Common myeloid progenitor, CD34-positive (primary cell): ENCODE data around the gene FAIM.

Source experiments
- CTCF ChIA-PET: fragments of 350-600 bp; sonication (Branson Sonifier 250); formaldehyde crosslinking; loops from one replicate; lab custom pipeline; 2021; ENCODE audit warnings: antibody characterized with exemption; lab: Charles Lee
- POLR2A ChIA-PET: fragments of 350-600 bp; sonication (Branson Sonifier 250); formaldehyde crosslinking; loops from one replicate; lab custom pipeline; 2021; ENCODE audit warnings: antibody characterized with exemption; lab: Charles Lee
- DNase-seq, 3 donors: peaks; one replicate each; pipeline versions ENCODE4 v3.0.0 to v3.0.0-alpha.2; 2013
- H3K27ac ChIP-seq, 2 experiments: 1 replicate in 1 of 2; 2 replicates in 1 of 2; pipeline ENCODE4 v1.7.0; 2013; ENCODE audit warnings: inconsistent platforms in 2 of 2, low read length in 2 of 2, mild to moderate bottlenecking in 2 of 2, low read depth in 1 of 2, moderate library complexity in 1 of 2; ENCODE audit not compliant: severe bottlenecking in 2 of 2, insufficient read depth in 1 of 2, poor library complexity in 1 of 2
- H3K27me3 ChIP-seq, 5 experiments: replicated peaks in 2 of 5; 1 replicate in 3 of 5; 2 replicates in 2 of 5; pipeline versions ENCODE4 v1.6.1 to v1.7.0; 2013; ENCODE audit warnings: low read length in 4 of 5, mild to moderate bottlenecking in 2 of 5, moderate library complexity in 2 of 5, inconsistent platforms in 1 of 5; ENCODE audit not compliant: insufficient read depth in 5 of 5, control insufficient read depth in 4 of 5
- H3K36me3 ChIP-seq, 4 experiments: 1 replicate in 2 of 4; 2 replicates in 2 of 4; pipeline versions ENCODE4 v1.6.1 to v1.7.0; 2013; ENCODE audit warnings: low read length in 3 of 4, control low read depth in 1 of 4, mild to moderate bottlenecking in 1 of 4; ENCODE audit not compliant: control insufficient read depth in 4 of 4, insufficient read depth in 4 of 4
- H3K4me1 ChIP-seq, 4 experiments: 1 replicate in 3 of 4; 2 replicates in 1 of 4; pipeline versions ENCODE4 v1.6.1 to v1.7.1; 2013; ENCODE audit warnings: low read length in 3 of 4, mild to moderate bottlenecking in 3 of 4, control low read depth in 1 of 4, inconsistent platforms in 1 of 4, moderate library complexity in 1 of 4; ENCODE audit not compliant: control insufficient read depth in 4 of 4, insufficient read depth in 4 of 4; ENCODE audit errors: control extremely low read depth in 1 of 4
- H3K4me3 ChIP-seq, 7 experiments: 1 replicate in 4 of 7; 2 replicates in 3 of 7; pipeline versions ENCODE4 v1.5.1 to v1.7.0; 2013; ENCODE audit warnings: mild to moderate bottlenecking in 7 of 7, low read length in 6 of 7, moderate library complexity in 6 of 7, inconsistent platforms in 2 of 7, low read depth in 2 of 7, control low read depth in 1 of 7; ENCODE audit not compliant: insufficient read depth in 4 of 7, control insufficient read depth in 1 of 7; ENCODE audit errors: extremely low read depth in 1 of 7
- H3K9me3 ChIP-seq, 5 experiments: 1 replicate in 4 of 5; 2 replicates in 1 of 5; pipeline versions ENCODE4 v1.6.1 to v1.7.1; 2013; ENCODE audit warnings: low read length in 4 of 5, mild to moderate bottlenecking in 2 of 5, inconsistent platforms in 1 of 5, low read depth in 1 of 5, moderate library complexity in 1 of 5; ENCODE audit not compliant: control insufficient read depth in 4 of 5, insufficient read depth in 2 of 5; ENCODE audit errors: control extremely low read depth in 1 of 5
- WGBS: methylation state at CpG from one replicate; pipeline ENCODE4 v1.1.5; 2013; ENCODE audit not compliant: insufficient coverage; 5-methylcytosine and 5-hydroxymethylcytosine counted together

FAIM gene

GRCh38 chr3:138624518-138624917, 15.9 kb downstream of the FAIM start:
- H3K9me3 ChIP-seq: no peaks in the 10 kb centered on the region
- H3K27me3 ChIP-seq: no peaks in the 10 kb centered on the region
- CTCF ChIA-PET: interaction anchor here (1.5 kb wide), 1 partner anchor 12 kb away, joined by 3 read pairs; no protein-coding TSS in a partner anchor
- peaks cover 0 to 13% (median 9%) of the 10 kb centered on the region in 4 experiments for H3K36me3 ChIP-seq
- POLR2A ChIA-PET: no interaction called here
- H3K4me1 ChIP-seq: no peaks in the 10 kb centered on the region
- DNase-seq: no peak
- no peak overlapping the region for H3K27ac ChIP-seq
- no peak overlapping the region for H3K4me3 ChIP-seq

- 100% methylated on average over 3 of the region's 3 CpGs for WGBS
- CTCF ChIA-PET: interaction anchor here (0.8 to 1.6 kb wide), 3 partner anchors 15 to 290 kb away, joined by 3 to 6 read pairs (median 6); no protein-coding TSS in a partner anchor
- POLR2A ChIA-PET: interaction anchor here (0.6 kb wide), 1 partner anchor 11 kb away, joined by 6 read pairs; no protein-coding TSS in a partner anchor
These were observed 17.3 kb downstream of the FAIM start for GRCh38 chr3:138625707-138626365.

GRCh38 chr3:138629526-138629925, 21.0 kb downstream of the FAIM start:
- WGBS: 84% methylated on average over 5 of the region's 6 CpGs
- H3K4me3 ChIP-seq: no peak overlapping the region

More at GRCh38 chr3:138625707-138626365, 17.3 kb downstream of the FAIM start:
- no peaks in the 10 kb centered on the region for H3K9me3 ChIP-seq
- no peaks in the 10 kb centered on the region for H3K27me3 ChIP-seq
- no peak overlapping the region for H3K27ac ChIP-seq
- DNase-seq: no peak
- H3K36me3 ChIP-seq: peaks cover 0 to 25% (median 13%) of the 10 kb centered on the region in 4 experiments
- no peaks in the 10 kb centered on the region for H3K4me1 ChIP-seq
- no peak overlapping the region for H3K4me3 ChIP-seq

GRCh38 chr3:138638641-138639040, 30.1 kb downstream of the FAIM start:
- no peaks in the 10 kb centered on the region for H3K27me3 ChIP-seq
- peaks cover 0 to 8% (median 4%) of the 10 kb centered on the region in 4 experiments for H3K36me3 ChIP-seq
- POLR2A ChIA-PET: no interaction called here
- no peak overlapping the region for H3K27ac ChIP-seq
- CTCF ChIA-PET: no interaction called here
- 100% methylated on average over 1 of the region's 2 CpGs for WGBS
- H3K9me3 ChIP-seq: peaks cover 0 to 6% (median 2%) of the 10 kb centered on the region in 5 experiments
- DNase-seq: no peak
- H3K4me1 ChIP-seq: no peaks in the 10 kb centered on the region
- H3K4me3 ChIP-seq: no peak overlapping the region

More at GRCh38 chr3:138629526-138629925, 21.0 kb downstream of the FAIM start:
- no peak overlapping the region for H3K27ac ChIP-seq
- POLR2A ChIA-PET: no interaction called here
- peaks cover 0 to 25% (median 21%) of the 10 kb centered on the region in 4 experiments for H3K36me3 ChIP-seq
- no peaks in the 10 kb centered on the region for H3K4me1 ChIP-seq
- no peak for DNase-seq
- CTCF ChIA-PET: no interaction called here
- no peaks in the 10 kb centered on the region for H3K9me3 ChIP-seq
- H3K27me3 ChIP-seq: no peaks in the 10 kb centered on the region

- H3K27ac ChIP-seq: no peak overlapping the region
- no peaks in the 10 kb centered on the region for H3K4me1 ChIP-seq
- ChIA-PET POLR2A (no interaction called here), CTCF (no interaction called here)
- peak in 1 of 3 donors; percentile 11 for DNase-seq
- peaks cover 0 to 14% (median 6%) of the 10 kb centered on the region in 5 experiments for H3K9me3 ChIP-seq
- 100% methylated on average over 3 of the region's 4 CpGs for WGBS
- H3K4me3 ChIP-seq: no peak overlapping the region
- peaks cover 0 to 3% (median 0%) of the 10 kb centered on the region in 4 experiments for H3K36me3 ChIP-seq
- no peaks in the 10 kb centered on the region for H3K27me3 ChIP-seq
These were observed 32.0 kb downstream of the FAIM start for GRCh38 chr3:138640537-138640936.

GRCh38 chr3:138642226-138642926, 33.8 kb downstream of the FAIM start:
- peak in 2 of 3 donors; percentile 10 to 23 for DNase-seq

GRCh38 chr3:138642927-138643253, 34.3 kb downstream of the FAIM start:
- Histone ChIP-seq H3K27me3 (no peaks in the 10 kb centered on the region), H3K36me3 (no peaks in the 10 kb centered on the region), H3K27ac (no peak overlapping the region), H3K9me3 (peaks cover 0 to 23% (median 8%) of the 10 kb centered on the region in 5 experiments), H3K4me3 (no peak overlapping the region), H3K4me1 (no peaks in the 10 kb centered on the region)
- CTCF ChIA-PET: interaction anchor here (0.6 to 1.3 kb wide), 2 partner anchors 17 to 65 kb away, joined by 3 read pairs; no protein-coding TSS in a partner anchor
- POLR2A ChIA-PET: no interaction called here
- DNase-seq: no peak
- WGBS: no CpG with 5 or more reads among the region's 1 CpG

More at GRCh38 chr3:138642226-138642926, 33.8 kb downstream of the FAIM start:
- CTCF ChIA-PET: interaction anchor here (0.7 to 1.3 kb wide), 2 partner anchors 16 to 26 kb away, joined by 3 read pairs; no protein-coding TSS in a partner anchor
- no CpG with 5 or more reads among the region's 4 CpGs for WGBS
- no peaks in the 10 kb centered on the region for H3K27me3 ChIP-seq
- no peak overlapping the region for H3K4me3 ChIP-seq
- H3K36me3 ChIP-seq: no peaks in the 10 kb centered on the region
- POLR2A ChIA-PET: no interaction called here
- H3K27ac ChIP-seq: no peak overlapping the region
- no peaks in the 10 kb centered on the region for H3K4me1 ChIP-seq
- peaks cover 0 to 23% (median 8%) of the 10 kb centered on the region in 5 experiments for H3K9me3 ChIP-seq
